T47D (cell line): ENCODE measurements around the gene BARX2.

Experiments
- DNase-seq, 2 experiments: peaks; one replicate each; pipeline versions ENCODE4 v3.0.0 to v3.0.0-alpha.2; 2011 to 2012; ENCODE audit warnings: low read depth in 1 of 2, low spot score in 1 of 2
- JUND ChIP-seq: IDR thresholded peaks from 2 replicates; pipeline ENCODE4 v1.6.1; 2012; ENCODE audit warnings: low read depth
- in situ Hi-C: cut with HindIII; loops from 2 replicates; pipeline ENCODE4 v1.10.0; 2016; ENCODE audit warnings: low sequenced_read_pairs, low pct_unique_long_range_greater_than_20kb

BARX2 gene

GRCh38 chr11:129380413-129380812 lies 4.8 kb downstream of the BARX2 start:
- DNase-seq: peak in 1 of 2 experiments; percentile 62
- in situ Hi-C loops: no loop called here
- TF ChIP-seq JUND: no peak

DNA sequence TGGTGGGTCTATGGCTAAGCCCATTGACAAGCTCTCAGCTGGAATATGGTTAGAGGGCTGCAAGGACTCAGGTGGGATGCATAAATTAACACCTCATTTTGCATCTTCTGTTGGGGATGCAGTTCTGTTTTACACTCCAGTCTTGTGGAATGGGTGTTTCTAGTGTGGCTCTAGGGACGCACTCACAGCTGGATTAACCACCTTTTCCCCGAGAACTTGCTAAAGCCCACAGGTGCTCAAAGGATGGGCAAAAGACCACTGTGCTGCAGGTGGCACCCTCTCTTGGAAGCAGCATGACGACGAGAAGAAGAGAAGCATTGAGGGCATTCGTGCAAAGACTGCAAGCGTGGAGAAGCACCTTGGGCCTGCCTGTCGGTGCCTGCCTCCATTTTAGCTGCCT lies 6.9 kb downstream of the BARX2 start:
- TF ChIP-seq JUND: no peak
- in situ Hi-C loops: no loop called here
- no peak for DNase-seq

- TF ChIP-seq JUND: no peak
- in situ Hi-C loops: no loop called here
- no peak for DNase-seq
Observed at GRCh38 chr11:129383060-129383459, 7.4 kb downstream of the BARX2 start.

DNA sequence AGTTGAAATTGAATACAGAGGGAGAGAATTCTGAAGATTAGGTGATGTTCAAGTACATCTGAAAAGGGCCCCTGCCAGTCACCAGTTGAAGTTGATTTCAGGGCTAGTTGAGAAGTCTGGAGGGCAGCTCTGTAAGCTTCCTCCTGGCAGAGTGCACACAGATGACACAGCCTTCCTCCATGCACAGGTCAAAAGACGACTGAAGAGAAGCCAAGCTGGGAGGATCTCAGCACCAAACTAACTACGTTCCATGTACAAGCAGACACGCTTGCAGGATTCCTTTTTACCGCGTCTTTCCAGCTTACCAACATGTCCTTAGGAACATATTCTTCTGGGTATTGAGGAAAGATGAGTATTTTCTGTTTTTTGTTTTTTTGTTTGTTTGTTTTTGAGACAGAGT lies 7.9 kb downstream of the BARX2 start:
- no peak for TF ChIP-seq JUND
- in situ Hi-C loops: no loop called here
- no peak for DNase-seq

DNA sequence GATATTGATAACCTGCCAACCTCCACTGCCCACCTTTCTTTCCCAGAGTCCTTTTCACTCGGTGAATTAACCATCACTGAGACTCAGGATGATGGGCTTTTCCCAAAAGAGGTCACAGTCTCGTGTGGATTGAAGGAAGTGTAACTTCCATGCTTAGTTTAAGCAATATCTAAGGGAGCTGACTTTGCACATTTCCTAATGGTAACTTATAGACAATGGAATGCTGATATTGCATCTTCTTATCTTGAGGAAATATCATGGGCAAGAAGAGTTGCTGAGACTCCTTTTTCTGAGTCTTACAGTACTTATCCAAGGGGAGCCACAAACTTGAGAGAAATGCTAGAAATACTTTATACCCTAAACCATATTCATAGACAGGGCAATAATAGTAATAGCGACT lies 8.8 kb downstream of the BARX2 start:
- no peak for DNase-seq
- in situ Hi-C loops: no loop called here
- no peak for TF ChIP-seq JUND

GRCh38 chr11:129385801-129386200 lies 10.2 kb downstream of the BARX2 start:
- in situ Hi-C loops: no loop called here
- TF ChIP-seq JUND: no peak
- DNase-seq: no peak

GRCh38 chr11:129386795-129387397 lies 11.2 kb downstream of the BARX2 start:
- in situ Hi-C loops: no loop called here
- no peak for DNase-seq
- no peak for TF ChIP-seq JUND

DNA sequence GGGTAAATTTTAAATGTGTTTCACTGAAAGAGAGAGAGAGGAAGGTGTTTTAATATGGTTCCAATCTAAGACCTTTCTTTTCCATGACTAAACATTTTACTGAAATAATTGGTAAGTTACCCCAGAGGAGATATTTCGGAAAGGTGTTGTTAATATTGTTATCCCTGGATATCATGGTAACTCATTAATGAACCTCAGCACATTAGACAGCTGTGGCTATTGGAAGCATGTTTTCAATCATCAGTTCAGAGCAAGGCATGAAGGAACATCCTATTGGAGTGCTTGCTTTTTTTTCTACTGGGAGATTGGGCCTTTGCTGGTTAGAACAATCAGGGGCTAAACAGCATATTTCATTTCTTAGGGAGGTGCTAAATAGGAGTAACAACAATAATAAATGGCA lies 11.8 kb downstream of the BARX2 start:
- no peak for TF ChIP-seq JUND
- no peak for DNase-seq
- in situ Hi-C loops: no loop called here

DNA sequence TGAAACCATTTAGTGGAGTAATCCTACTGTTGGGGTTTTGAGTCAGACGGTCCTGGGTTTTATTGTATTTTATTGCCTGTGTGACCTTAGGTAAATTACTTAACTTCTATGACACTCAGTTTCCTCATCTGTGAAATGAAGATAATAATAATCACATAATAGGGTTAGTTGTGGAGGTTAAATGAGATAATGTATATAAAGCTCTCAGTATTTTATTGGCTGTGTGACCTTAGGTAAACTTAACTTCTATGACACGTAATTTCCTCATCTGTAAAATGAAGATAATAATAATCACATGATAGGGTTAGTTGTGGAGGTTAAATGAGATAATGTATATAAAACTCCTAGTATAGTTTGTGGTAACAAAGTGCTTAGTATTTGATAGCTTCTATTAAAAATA lies 13.2 kb downstream of the BARX2 start:
- no peak for TF ChIP-seq JUND
- DNase-seq: no peak
- in situ Hi-C loops: no loop called here

- no peak for TF ChIP-seq JUND
- no peak for DNase-seq
- in situ Hi-C loops: no loop called here
Observed at GRCh38 chr11:129390303-129390821, 14.7 kb downstream of the BARX2 start.

DNA sequence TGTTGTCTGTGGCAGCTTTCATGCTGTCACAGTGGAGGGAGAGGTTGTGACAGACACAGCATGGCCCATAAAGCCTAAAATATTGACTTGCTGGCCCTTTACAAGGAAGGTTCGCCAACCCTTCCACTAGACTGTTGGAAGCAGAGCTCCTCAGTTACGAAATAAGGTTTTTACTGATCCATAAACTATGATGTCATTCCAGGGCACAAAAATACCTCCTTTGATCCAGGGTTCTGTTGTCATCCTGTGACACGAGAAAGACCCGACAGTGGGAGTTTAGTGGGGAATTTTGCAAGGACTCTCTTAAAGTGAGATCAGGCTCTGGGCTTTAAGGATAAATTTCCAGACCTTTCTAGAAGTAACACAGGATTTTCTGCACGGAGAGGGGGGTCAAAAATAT lies 15.7 kb downstream of the BARX2 start:
- TF ChIP-seq JUND: no peak
- in situ Hi-C loops: no loop called here
- DNase-seq: no peak

GRCh38 chr11:129391821-129392220 lies 16.2 kb downstream of the BARX2 start:
- no peak for DNase-seq
- in situ Hi-C loops: no loop called here
- no peak for TF ChIP-seq JUND

GRCh38 chr11:129392995-129393394 lies 17.3 kb downstream of the BARX2 start:
- TF ChIP-seq JUND: no peak
- DNase-seq: no peak
- in situ Hi-C loops: no loop called here

DNA sequence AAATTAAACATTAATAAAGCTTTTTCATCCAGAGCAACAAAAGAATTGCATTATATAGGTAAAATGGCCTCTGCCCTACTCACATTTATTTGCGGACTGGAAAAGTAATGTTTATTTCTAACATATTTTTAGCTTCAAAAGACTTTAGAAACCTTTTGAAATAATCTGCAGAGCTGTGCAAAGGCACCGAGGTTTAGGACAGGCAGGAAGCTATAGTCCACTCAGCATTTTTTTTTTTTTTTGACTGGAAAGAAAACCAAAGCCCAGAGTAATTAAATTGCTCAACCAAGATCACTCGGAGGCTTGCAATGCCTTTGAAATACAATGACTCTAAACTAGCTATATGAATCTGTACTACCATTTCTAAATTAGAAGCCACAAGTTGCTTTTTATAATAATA lies 19.1 kb downstream of the BARX2 start:
- in situ Hi-C loops: no loop called here
- no peak for DNase-seq
- TF ChIP-seq JUND: no peak

- no peak for DNase-seq
- in situ Hi-C loops: no loop called here
- no peak for TF ChIP-seq JUND
Observed at GRCh38 chr11:129395432-129395831, 19.8 kb downstream of the BARX2 start.
